Suprapubic skin (tissue), 4 donors: ENCODE measurements around the gene KRTAP4-3.

Source experiments
- CTCF ChIP-seq, 2 donors: fragments of 200-600 bp in 1 of 2; fragments of 450-650 bp in 1 of 2; sonication (generic) in 1 of 2; IDR thresholded peaks; one replicate each; pipeline ENCODE4 v1.5.1; 2016 to 2019; ENCODE audit warnings: antibody characterized with exemption in 2 of 2, mild to moderate bottlenecking in 1 of 2, moderate library complexity in 1 of 2
- EP300 ChIP-seq: sonication (generic); formaldehyde crosslinking; IDR thresholded peaks from one replicate; pipeline ENCODE4 v1.6.1; 2017; ENCODE audit warnings: antibody characterized with exemption
- POLR2A ChIP-seq, 2 donors: fragments of 450-650 bp; IDR thresholded peaks; one replicate each; pipeline ENCODE4 v1.6.1; 2017; ENCODE audit warnings: antibody characterized with exemption in 2 of 2, mild to moderate bottlenecking in 2 of 2, moderate library complexity in 2 of 2
- POLR2AphosphoS5 ChIP-seq, 3 donors: sonication (generic); formaldehyde crosslinking; IDR thresholded peaks; one replicate each; pipeline ENCODE4 v1.6.1; 2017; ENCODE audit warnings: antibody characterized with exemption in 3 of 3

GRCh38 chr17:41118721-41119120 lies 49.3 kb downstream of the KRTAP4-3 start:
- no peak for TF ChIP-seq POLR2A (IDR thresholded peaks at IDR 0.05)
- no peak for TF ChIP-seq CTCF (IDR thresholded peaks at IDR 0.05)
- no peak for TF ChIP-seq POLR2AphosphoS5 (IDR thresholded peaks at IDR 0.05)
- TF ChIP-seq EP300: no peak
